ENCODE measurements around the gene CES2. TPM values are rescaled to one million over a fixed set of nuclear protein-coding genes. Genes with fewer than 3 reads are reported as not detected.
A peak's percentile ranks its signal among the peaks of the same experiment; 100 is the strongest.
"Not testable (repeated sequence)": the region's sequence is repeated elsewhere in the genome, so short reads cannot be mapped to it uniquely, and the experiment has no call there.

The CES2 gene
- total and polyA plus RNA-seq, 5 experiments from 2014 or later = 21.1 to 62.7 (median 31.2) TPM

DNA sequence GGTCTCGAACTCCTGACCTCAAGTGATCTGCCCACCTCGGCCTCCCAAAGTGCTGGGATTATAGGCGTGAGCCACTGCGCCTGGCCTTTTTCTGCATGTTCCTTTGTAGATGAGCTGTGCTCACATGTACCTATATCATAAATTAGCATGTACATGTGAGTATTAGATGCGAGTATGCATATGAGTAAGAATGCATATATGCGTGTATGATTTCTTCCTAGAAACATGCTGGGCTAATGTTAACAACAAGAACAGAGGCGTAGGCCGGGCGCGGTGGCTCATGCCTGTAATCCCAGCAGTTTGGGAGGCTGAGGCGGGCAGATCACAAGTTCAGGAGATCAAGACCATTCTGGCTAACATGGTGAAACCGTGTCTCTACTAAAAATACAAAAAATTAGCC lies 58.2 kb downstream of the CES2 start:
- H3K27me3 Mint-ChIP-seq, POLR2A ChIA-PET: not testable (repeated sequence)
- peak overlapping the region in 1 of 10 donors; percentile 6 for H3K4me3 Mint-ChIP-seq

More for the DNA sequence above, 58.2 kb downstream of the CES2 start:
- H3K4me1 Mint-ChIP-seq, H3K36me3 Mint-ChIP-seq, ATAC-seq, DNase-seq, H3K27ac Mint-ChIP-seq, H3K9me3 Mint-ChIP-seq: not testable (repeated sequence)

Other genes starting within 250 kb of the CES2 start
- 1 to 10 TPM; 2.0 to 3.1 TPM for gene CMTM4, start 238.8 kb upstream of the CES2 start, total RNA-seq
- under 1 TPM in 2 of 3 donors, not detected in 1; 0.15 to 0.26 TPM for gene CMTM4, start 238.8 kb upstream of the CES2 start, polyA plus RNA-seq
- 10 to 100 TPM; 89.2 to 95.2 TPM for gene DYNC1LI2, start 183.9 kb upstream of the CES2 start, total RNA-seq
- gene DYNC1LI2, start 183.9 kb upstream of the CES2 start, polyA plus RNA-seq = 10 to 100 TPM; 25.7 to 37.3 (median 27.3) TPM
- under 1 TPM; 0.25 to 0.81 TPM for gene TERB1, start 133.9 kb upstream of the CES2 start, total RNA-seq
- gene TERB1, start 133.9 kb upstream of the CES2 start, polyA plus RNA-seq = not detected
- gene NAE1, start 104.5 kb upstream of the CES2 start, total RNA-seq = 100 to 1,000 TPM; 103 to 113 TPM
- 100 to 1,000 TPM in 1 of 3 donors, 10 to 100 TPM in 2; 84.7 to 107 (median 95.7) TPM for gene NAE1, start 104.5 kb upstream of the CES2 start, polyA plus RNA-seq
- gene CA7, start 91.1 kb upstream of the CES2 start, total RNA-seq = not detected
- not detected for gene CA7, start 91.1 kb upstream of the CES2 start, polyA plus RNA-seq
- gene PDP2, start 55.0 kb upstream of the CES2 start, total RNA-seq = 10 to 100 TPM; 10.0 to 11.3 TPM
- gene PDP2, start 55.0 kb upstream of the CES2 start, polyA plus RNA-seq = 1 to 10 TPM; 1.2 to 1.8 (median 1.7) TPM
- not detected for gene CDH16, start 16.6 kb upstream of the CES2 start, total RNA-seq
- gene CDH16, start 16.6 kb upstream of the CES2 start, polyA plus RNA-seq = not detected
- gene RRAD, start 10.0 kb upstream of the CES2 start, total RNA-seq = under 1 TPM in 1 of 2 experiments, not detected in 1; 0.55 TPM
- gene RRAD, start 10.0 kb upstream of the CES2 start, polyA plus RNA-seq = not detected
- gene CIAO2B, start 1.1 kb upstream of the CES2 start, total RNA-seq = 10 to 100 TPM; 57.6 to 64.4 TPM
- gene CIAO2B, start 1.1 kb upstream of the CES2 start, polyA plus RNA-seq = 100 to 1,000 TPM in 1 of 3 donors, 10 to 100 TPM in 2; 86.1 to 110 (median 91.3) TPM
- under 1 TPM; 0.10 to 0.16 TPM for gene CES3, start 25.8 kb downstream of the CES2 start, total RNA-seq
- not detected for gene CES3, start 25.8 kb downstream of the CES2 start, polyA plus RNA-seq
- gene CES4A, start 53.1 kb downstream of the CES2 start, total RNA-seq = 10 to 100 TPM; 10.0 to 13.7 TPM
- 1 to 10 TPM in 2 of 3 donors, under 1 TPM in 1; 0.83 to 2.4 (median 1.5) TPM for gene CES4A, start 53.1 kb downstream of the CES2 start, polyA plus RNA-seq
- gene CBFB, start 93.6 kb downstream of the CES2 start, total RNA-seq = 10 to 100 TPM; 91.4 to 95.0 TPM
- gene CBFB, start 93.6 kb downstream of the CES2 start, polyA plus RNA-seq = 10 to 100 TPM; 61.2 to 79.8 (median 73.5) TPM
- gene PHAF1, start 174.4 kb downstream of the CES2 start, total RNA-seq = 10 to 100 TPM; 21.4 to 23.3 TPM
- gene PHAF1, start 174.4 kb downstream of the CES2 start, polyA plus RNA-seq = 10 to 100 TPM in 1 of 3 donors, 1 to 10 TPM in 2; 6.9 to 10.9 (median 6.9) TPM
- gene B3GNT9, start 215.5 kb downstream of the CES2 start, total RNA-seq = 1 to 10 TPM; 1.5 to 1.8 TPM
- 1 to 10 TPM in 1 of 3 donors, under 1 TPM in 2; 0.19 to 1.1 (median 0.28) TPM for gene B3GNT9, start 215.5 kb downstream of the CES2 start, polyA plus RNA-seq
- gene TRADD, start 224.4 kb downstream of the CES2 start, total RNA-seq = 10 to 100 TPM; 41.0 to 43.4 TPM
- 10 to 100 TPM; 44.9 to 49.1 (median 48.2) TPM for gene TRADD, start 224.4 kb downstream of the CES2 start, polyA plus RNA-seq
- 10 to 100 TPM in 1 of 2 experiments, 1 to 10 TPM in 1; 9.0 to 10.9 TPM for gene FBXL8, start 224.4 kb downstream of the CES2 start, total RNA-seq
- gene FBXL8, start 224.4 kb downstream of the CES2 start, polyA plus RNA-seq = 1 to 10 TPM; 1.8 to 2.8 (median 2.5) TPM
- 10 to 100 TPM in 1 of 2 experiments, 1 to 10 TPM in 1; 9.7 to 14.8 TPM for gene HSF4, start 229.2 kb downstream of the CES2 start, total RNA-seq
- not detected for gene HSF4, start 229.2 kb downstream of the CES2 start, polyA plus RNA-seq
- gene NOL3, start 235.0 kb downstream of the CES2 start, total RNA-seq = 1 to 10 TPM in 1 of 2 experiments, under 1 TPM in 1; 0.70 to 1.6 TPM
- not detected for gene NOL3, start 235.0 kb downstream of the CES2 start, polyA plus RNA-seq
- 1 to 10 TPM; 4.2 to 7.5 TPM for gene MATCAP1, start 248.4 kb downstream of the CES2 start, total RNA-seq
- gene MATCAP1, start 248.4 kb downstream of the CES2 start, polyA plus RNA-seq = under 1 TPM; 0.28 to 0.98 (median 0.75) TPM